ENCODE results near the gene EIF5. TPM values are rescaled to one million over a fixed set of nuclear protein-coding genes. Genes with fewer than 3 reads are reported as not detected.

EIF5 gene
- total and polyA plus RNA-seq, 4 donors: 121 to 435 (median 192) TPM

- Histone ChIP-seq H3K4me1 (ENCODE audit: control insufficient read depth in 4 of 4, insufficient read depth in 4 of 4, low read length in 3 of 4) (no peaks in the 10 kb centered on the region), H3K36me3 (ENCODE audit: control insufficient read depth in 4 of 4, insufficient read depth in 3 of 4, low read depth in 1 of 4, low read length in 3 of 4) (no peaks in the 10 kb centered on the region), H3K9me3 (ENCODE audit: control insufficient read depth in 4 of 4, low read length in 3 of 4) (no peaks in the 10 kb centered on the region), H3K27ac (ENCODE audit: low read depth in 1 of 2, low read length in 2 of 2) (no peak overlapping the region), H3K27me3 (ENCODE audit: control insufficient read depth in 4 of 4, insufficient read depth in 4 of 4, low read length in 3 of 4) (no peaks in the 10 kb centered on the region), H3K4me3 (ENCODE audit: low read depth in 1 of 3, low read length in 3 of 3) (no peak overlapping the region), H3K9ac (ENCODE audit: low read depth in 1 of 2, low read length in 2 of 2) (no peak overlapping the region)
- TF ChIP-seq RAD21 (IDR thresholded peaks at IDR 0.05) (peak in 1 of 2 donors; percentile 5), RXRA (IDR thresholded peaks at IDR 0.05) (no peak)
- 80% methylated on average over 12 of the region's 12 CpGs for WGBS
- DNase-seq (ENCODE audit: low spot score): no peak
These were observed 37.0 kb upstream of the EIF5 start for GRCh38 chr14:103296987-103297386.

GRCh38 chr14:103298620-103299019, 35.4 kb upstream of the EIF5 start:
- 95% methylated on average over 1 of the region's 1 CpG for WGBS
- no peaks in the 10 kb centered on the region for H3K4me1 ChIP-seq (ENCODE audit: control insufficient read depth in 4 of 4, insufficient read depth in 4 of 4, low read length in 3 of 4)
- no peak overlapping the region for H3K9ac ChIP-seq (ENCODE audit: low read depth in 1 of 2, low read length in 2 of 2)
- H3K4me3 ChIP-seq (ENCODE audit: low read depth in 1 of 3, low read length in 3 of 3): no peak overlapping the region
- H3K9me3 ChIP-seq (ENCODE audit: control insufficient read depth in 4 of 4, low read length in 3 of 4): no peaks in the 10 kb centered on the region
- no peak overlapping the region for H3K27ac ChIP-seq (ENCODE audit: low read depth in 1 of 2, low read length in 2 of 2)
- no peaks in the 10 kb centered on the region for H3K36me3 ChIP-seq (ENCODE audit: control insufficient read depth in 4 of 4, insufficient read depth in 3 of 4, low read depth in 1 of 4, low read length in 3 of 4)
- TF ChIP-seq ATF3 (IDR thresholded peaks at IDR 0.05) (no peak), SP1 (IDR thresholded peaks at IDR 0.05) (no peak), HNF4G (IDR thresholded peaks at IDR 0.05) (no peak), FOXA1 (IDR thresholded peaks at IDR 0.05) (no peak), JUND (IDR thresholded peaks at IDR 0.05) (no peak), RAD21 (IDR thresholded peaks at IDR 0.05) (peak in 1 of 2 donors; percentile 66), GABPA (IDR thresholded peaks at IDR 0.05 in 1 of 2, conservative IDR thresholded peaks at IDR 0.05 in 1 of 2) (no peak), HNF4A (conservative IDR thresholded peaks at IDR 0.05) (no peak)
- TF ChIP-seq, protein P1, sequence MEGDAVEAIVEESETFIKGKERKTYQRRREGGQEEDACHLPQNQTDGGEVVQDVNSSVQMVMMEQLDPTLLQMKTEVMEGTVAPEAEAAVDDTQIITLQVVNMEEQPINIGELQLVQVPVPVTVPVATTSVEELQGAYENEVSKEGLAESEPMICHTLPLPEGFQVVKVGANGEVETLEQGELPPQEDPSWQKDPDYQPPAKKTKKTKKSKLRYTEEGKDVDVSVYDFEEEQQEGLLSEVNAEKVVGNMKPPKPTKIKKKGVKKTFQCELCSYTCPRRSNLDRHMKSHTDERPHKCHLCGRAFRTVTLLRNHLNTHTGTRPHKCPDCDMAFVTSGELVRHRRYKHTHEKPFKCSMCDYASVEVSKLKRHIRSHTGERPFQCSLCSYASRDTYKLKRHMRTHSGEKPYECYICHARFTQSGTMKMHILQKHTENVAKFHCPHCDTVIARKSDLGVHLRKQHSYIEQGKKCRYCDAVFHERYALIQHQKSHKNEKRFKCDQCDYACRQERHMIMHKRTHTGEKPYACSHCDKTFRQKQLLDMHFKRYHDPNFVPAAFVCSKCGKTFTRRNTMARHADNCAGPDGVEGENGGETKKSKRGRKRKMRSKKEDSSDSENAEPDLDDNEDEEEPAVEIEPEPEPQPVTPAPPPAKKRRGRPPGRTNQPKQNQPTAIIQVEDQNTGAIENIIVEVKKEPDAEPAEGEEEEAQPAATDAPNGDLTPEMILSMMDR (IDR thresholded peaks at IDR 0.05; ENCODE audit: low read depth, low read length, missing input control): peak; percentile 28
- DNase-seq (ENCODE audit: low spot score): no peak
- no peaks in the 10 kb centered on the region for H3K27me3 ChIP-seq (ENCODE audit: control insufficient read depth in 4 of 4, insufficient read depth in 4 of 4, low read length in 3 of 4)

- 92% methylated on average over 11 of the region's 11 CpGs for WGBS
- Histone ChIP-seq H3K4me3 (ENCODE audit: low read depth in 1 of 3, low read length in 3 of 3) (no peak overlapping the region), H3K27ac (ENCODE audit: low read depth in 1 of 2, low read length in 2 of 2) (no peak overlapping the region), H3K4me1 (ENCODE audit: control insufficient read depth in 4 of 4, insufficient read depth in 4 of 4, low read length in 3 of 4) (no peaks in the 10 kb centered on the region), H3K36me3 (ENCODE audit: control insufficient read depth in 4 of 4, insufficient read depth in 3 of 4, low read depth in 1 of 4, low read length in 3 of 4) (no peaks in the 10 kb centered on the region), H3K9me3 (ENCODE audit: control insufficient read depth in 4 of 4, low read length in 3 of 4) (no peaks in the 10 kb centered on the region), H3K27me3 (ENCODE audit: control insufficient read depth in 4 of 4, insufficient read depth in 4 of 4, low read length in 3 of 4) (no peaks in the 10 kb centered on the region), H3K9ac (ENCODE audit: low read depth in 1 of 2, low read length in 2 of 2) (no peak overlapping the region)
- DNase-seq (ENCODE audit: low spot score): no peak
- TF ChIP-seq FOXA2 (IDR thresholded peaks at IDR 0.05): no peak
- no peak for TF ChIP-seq ATF3 (IDR thresholded peaks at IDR 0.05)
- no peak for TF ChIP-seq NR2F2 (IDR thresholded peaks at IDR 0.05)
- no peak for TF ChIP-seq JUND (IDR thresholded peaks at IDR 0.05)
- no peak for TF ChIP-seq HNF4G (IDR thresholded peaks at IDR 0.05)
These were observed 32.3 kb upstream of the EIF5 start for GRCh38 chr14:103301512-103302354.

Data from liver (tissue), 9 donors.